Measurements from ENCODE around the gene TMPRSS6.

GRCh38 chr22:37033605-37034430, 75.7 kb downstream of the TMPRSS6 start:
- TF ChIP-seq CTCF (IDR thresholded peaks at IDR 0.05) (no peak), POLR2A (IDR thresholded peaks at IDR 0.05) (no peak), POLR2AphosphoS5 (IDR thresholded peaks at IDR 0.05; ENCODE audit: insufficient read depth in 1 of 2, low read depth in 1 of 2) (no peak)
